NCI-H526 (cell line): ENCODE data around the gene GLB1L.
"Not testable (repeated sequence)": the region's sequence is repeated elsewhere in the genome, so short reads cannot be mapped to it uniquely, and the experiment has no call there.

ENCODE experiments used
- DNase-seq, 2 experiments: peaks; one replicate each; lab custom pipeline; 2025; lab: John Stamatoyannopoulos, UW

Gene GLB1L

GRCh38 chr2:219280651-219281050 lies 35.4 kb upstream of the GLB1L start:
- no peak for DNase-seq

- DNase-seq, result no peak
Observed at GRCh38 chr2:219279916-219280516, 34.8 kb upstream of the GLB1L start.

- DNase-seq, result peak; percentile 86 to 98
Observed at GRCh38 chr2:219279151-219279915, 34.1 kb upstream of the GLB1L start, which contains the start of gene DNAJB2. TSS of gene DNAJB2 (plus strand) at chr2:219279366. CDS start at chr2:219279834, 468 bp downstream.

GRCh38 chr2:219278655-219279150 lies 33.5 kb upstream of the GLB1L start:
- DNase-seq, result peak in 1 of 2 experiments; percentile 44

GRCh38 chr2:219277703-219278654 lies 32.7 kb upstream of the GLB1L start:
- DNase-seq, result peak; percentile 70 to 90

GRCh38 chr2:219274361-219274921 lies 29.2 kb upstream of the GLB1L start:
- DNase-seq, result no peak

GRCh38 chr2:219273937-219274336 lies 28.7 kb upstream of the GLB1L start:
- no peak for DNase-seq

GRCh38 chr2:219272995-219273394 lies 27.8 kb upstream of the GLB1L start:
- no peak for DNase-seq

GRCh38 chr2:219272356-219272755 lies 27.1 kb upstream of the GLB1L start:
- no peak for DNase-seq

GRCh38 chr2:219271021-219271420 lies 25.8 kb upstream of the GLB1L start:
- DNase-seq, result no peak

GRCh38 chr2:219270055-219270372 lies 24.8 kb upstream of the GLB1L start:
- DNase-seq, result no peak

- DNase-seq, result no peak
Observed at GRCh38 chr2:219269362-219270054, 24.3 kb upstream of the GLB1L start.

GRCh38 chr2:219268294-219268693 lies 23.1 kb upstream of the GLB1L start:
- DNase-seq, result no peak

GRCh38 chr2:219266886-219267285 lies 21.6 kb upstream of the GLB1L start:
- no peak for DNase-seq

GRCh38 chr2:219266232-219266631 lies 21.0 kb upstream of the GLB1L start:
- no peak for DNase-seq

GRCh38 chr2:219261024-219261855 lies 16.0 kb upstream of the GLB1L start:
- no peak for DNase-seq

- not testable (repeated sequence) for DNase-seq
Observed at GRCh38 chr2:219258942-219259341, 13.7 kb upstream of the GLB1L start.

- DNase-seq, result no peak
Observed at GRCh38 chr2:219254590-219255201, 9.5 kb upstream of the GLB1L start.

GRCh38 chr2:219253753-219254589 lies 8.7 kb upstream of the GLB1L start, which contains the start of gene TUBA4A:
TSS of gene TUBA4A (minus strand) at chr2:219253918. CDS start at chr2:219253858, 60 bp downstream.
- peak; percentile 50 to 90 for DNase-seq
